Fibroblast of upper back skin (primary cell): ENCODE measurements around the gene TPCN1.

Experiments
- DNase-seq: peaks from one replicate; pipeline ENCODE4 v3.0.0-alpha.2; 2013

Gene TPCN1

DNA sequence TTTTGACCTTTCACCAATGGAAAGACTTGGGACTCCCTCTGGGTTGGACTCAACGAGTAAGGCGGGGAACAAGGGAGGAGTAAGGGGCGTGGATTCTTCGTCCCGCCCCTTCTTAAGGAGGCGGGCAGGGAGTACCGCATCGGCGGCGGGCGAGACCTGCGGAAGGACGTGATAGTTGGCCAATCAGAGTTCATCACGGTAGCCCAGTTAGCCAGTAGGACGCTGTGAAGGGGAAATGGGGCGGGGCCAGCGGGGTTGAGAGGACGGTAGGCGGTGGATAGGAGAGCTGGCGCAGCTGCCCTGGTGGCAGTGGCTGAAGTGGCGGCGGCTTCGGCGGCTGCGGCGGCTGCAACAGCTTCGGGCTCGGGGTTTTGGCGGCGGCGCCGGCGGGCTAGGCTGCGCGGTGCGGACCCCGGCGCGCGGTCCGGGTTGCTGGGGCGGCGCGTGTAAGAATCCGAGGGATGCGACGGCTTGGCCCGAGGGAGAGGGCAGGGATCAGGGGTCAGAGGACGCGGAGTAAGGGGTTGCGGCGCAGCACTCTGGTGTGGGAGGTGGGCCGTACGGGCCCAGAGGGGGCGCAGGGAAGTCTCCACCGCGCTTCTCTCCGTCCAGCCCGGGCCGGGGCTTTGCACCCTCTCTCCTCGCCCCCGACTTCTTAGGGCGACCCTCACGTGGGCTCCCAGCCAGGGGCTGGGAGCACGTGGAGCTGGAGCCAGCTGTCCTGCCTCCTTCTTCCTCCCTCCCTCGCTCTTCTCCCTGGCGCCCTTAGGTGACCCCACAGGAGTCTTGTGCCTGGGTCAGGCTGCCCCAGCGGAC lies at the start of gene TPCN1:
TPCN1 (plus strand) TSS at position 284 of the 816 bp plus-strand sequence. CDS start 5,389 bp downstream, outside the sequence.
- peak; percentile 100 for DNase-seq

DNA sequence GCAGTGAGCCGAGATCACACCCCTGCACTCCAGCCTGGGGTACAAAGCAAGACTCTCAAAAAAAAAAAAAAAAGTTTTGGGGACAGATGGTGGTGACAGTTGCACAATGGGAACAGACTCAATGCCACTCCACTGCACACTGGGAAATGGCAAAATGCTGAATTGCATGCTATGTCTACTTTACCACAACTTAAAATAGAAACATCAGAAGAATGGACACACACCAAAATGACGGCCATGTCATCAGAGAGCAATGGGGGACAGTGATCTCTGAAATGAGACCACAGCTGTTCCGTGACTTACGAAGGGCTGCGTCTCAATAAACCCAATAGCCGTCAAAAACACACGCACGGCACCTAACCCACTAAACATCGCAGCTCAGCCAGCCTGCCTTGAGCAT lies 49.7 kb upstream of the TPCN1 start:
- DNase-seq: no peak

DNA sequence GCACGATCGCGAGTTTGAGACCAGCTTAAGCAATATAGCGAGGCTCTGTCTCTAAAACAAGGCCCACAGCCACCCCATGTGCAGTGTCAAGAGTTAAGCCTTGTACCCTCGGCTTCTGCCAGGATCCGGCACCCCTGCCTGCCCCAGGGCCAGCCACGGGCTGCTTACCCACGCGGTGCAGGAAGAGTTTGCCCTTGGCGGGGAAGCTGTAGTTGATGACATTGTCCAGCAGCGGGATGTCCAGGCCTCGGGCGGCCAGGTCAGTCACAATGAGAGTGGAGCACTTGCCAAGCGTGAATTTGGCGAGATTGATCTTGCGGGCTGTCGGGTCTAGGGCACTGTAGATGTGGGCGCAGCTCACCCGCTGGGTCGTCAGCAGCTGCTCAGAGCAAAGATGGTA lies 49.1 kb upstream of the TPCN1 start:
- no peak for DNase-seq

DNA sequence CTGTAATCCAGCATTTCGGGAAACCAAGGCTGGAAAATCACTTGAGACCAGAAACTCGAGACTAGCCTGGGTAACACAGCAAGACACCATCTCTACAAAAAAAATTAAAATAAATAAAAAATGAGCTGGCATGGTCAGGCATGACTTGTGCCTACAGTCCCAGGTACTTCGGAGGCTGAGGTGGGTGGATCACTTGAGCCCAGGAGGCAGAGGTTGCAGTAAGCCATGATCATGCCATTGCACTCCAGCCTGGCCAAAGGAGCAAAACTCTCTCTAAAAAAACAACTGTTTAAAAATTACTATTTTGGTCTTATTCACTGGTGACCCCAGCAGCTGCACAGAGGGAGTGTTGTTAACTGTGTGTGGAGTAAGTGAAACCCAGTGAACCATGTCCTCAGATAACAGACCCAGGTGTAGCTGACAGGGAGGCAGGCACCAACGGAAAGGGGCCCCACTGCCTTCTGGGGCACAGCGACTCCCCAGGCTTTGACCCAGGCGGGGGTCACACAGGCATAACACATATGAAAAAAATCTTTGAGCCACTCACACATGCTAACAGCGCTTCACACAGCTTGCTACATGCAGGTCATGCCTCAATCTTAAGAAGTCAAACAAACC lies 48.1 kb upstream of the TPCN1 start:
- DNase-seq: no peak

DNA sequence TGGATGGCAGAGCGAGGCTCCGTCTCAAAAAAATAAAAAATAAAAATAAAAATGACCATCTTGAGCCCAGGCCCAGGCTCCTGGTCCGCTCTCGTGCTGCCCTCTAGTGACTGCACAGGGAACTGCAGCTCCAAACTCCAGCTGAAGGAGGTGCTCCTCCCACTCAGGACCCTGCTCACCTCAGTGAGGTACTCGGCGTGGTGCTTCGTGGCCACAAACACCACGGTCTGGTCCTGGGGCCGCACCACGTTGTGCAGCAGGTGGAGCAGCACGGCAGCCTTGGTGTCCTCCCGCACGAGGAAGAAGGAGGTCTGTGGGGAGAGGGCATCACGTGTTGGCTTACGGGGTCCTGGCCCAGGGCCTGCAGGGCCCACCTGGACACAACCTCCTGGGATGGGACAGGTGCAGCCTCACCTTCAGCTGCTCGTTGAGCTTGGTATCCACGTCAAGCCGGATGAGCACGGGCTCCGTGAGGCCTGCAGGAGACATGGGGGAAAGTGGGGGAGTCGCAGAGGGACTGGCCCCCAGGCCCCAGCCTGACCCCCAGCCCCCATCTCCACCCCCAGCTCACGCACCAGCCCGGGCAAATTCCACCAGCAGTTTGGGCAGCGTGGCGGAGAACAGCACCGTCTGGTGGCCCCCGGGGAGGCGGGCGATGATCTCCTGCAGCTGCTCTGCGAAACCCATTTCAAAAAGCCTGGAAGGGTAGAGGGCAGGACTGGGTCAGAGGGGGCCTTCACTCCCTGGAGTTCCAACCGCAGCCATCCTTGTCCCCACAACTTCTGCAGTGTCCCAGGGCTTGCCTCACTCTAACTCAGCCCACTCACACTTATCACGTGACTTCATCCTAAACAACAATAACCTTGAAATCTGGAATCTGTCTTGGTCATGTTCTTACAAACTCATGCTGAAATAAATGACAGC lies 46.5 kb upstream of the TPCN1 start:
- DNase-seq: peak; percentile 49

DNA sequence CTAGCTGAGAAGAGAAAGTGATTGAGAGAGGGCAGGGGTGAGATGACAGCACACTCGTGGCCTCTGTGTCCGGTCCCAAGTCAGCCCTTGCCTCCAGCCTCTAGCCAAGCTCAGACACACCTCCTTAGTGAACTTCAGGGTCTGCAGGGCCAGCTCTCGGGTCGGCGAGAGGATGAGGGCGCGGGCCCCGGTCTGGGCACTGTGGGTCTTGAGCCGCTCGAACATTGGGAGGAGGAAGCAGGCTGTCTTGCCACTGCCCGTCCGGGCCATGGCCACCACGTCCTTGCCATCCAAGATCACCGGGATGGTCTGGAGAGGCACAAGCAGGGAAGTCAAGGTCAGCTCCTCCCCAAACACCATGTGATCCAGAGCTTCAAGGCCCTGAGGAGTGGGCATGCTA lies 42.2 kb upstream of the TPCN1 start:
- no peak for DNase-seq

DNA sequence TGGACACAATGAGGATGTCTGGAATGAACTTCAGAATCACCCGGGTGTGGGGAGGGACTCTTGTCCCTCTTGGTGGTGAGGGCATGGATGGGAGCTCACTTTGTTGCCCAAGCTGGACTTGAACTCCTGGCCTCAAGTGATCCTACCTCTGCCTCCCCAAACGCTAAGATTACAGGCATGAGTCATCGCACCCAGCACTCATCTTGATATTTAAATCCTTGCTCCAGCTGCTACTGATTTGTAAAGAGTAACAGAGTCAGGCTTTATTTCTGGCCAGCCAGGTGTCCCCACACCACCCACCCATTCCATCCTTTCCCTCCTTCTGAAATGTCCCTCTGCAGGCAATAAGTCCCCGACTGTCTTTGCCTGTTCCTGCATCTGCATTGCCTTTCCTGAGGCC lies 40.9 kb upstream of the TPCN1 start:
- DNase-seq: no peak

DNA sequence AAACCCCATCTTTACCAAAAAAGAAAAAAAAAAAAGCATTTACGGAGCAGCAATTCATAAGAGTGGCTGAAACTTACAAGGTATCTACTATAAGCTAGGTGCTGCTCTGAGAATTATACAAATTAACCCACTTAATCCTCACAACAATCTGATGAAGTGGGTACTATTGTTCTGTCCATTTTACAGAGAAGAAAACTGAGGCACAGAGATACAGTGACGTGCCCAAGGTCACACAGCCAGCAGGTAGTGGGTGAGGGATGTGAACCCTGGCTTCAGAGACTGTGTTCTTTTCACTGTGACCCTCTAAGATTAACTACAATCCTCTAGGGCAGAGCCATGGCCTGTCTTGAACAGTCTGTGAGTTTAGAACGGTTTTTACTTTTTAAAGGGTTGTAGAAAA lies 39.3 kb upstream of the TPCN1 start:
- no peak for DNase-seq

DNA sequence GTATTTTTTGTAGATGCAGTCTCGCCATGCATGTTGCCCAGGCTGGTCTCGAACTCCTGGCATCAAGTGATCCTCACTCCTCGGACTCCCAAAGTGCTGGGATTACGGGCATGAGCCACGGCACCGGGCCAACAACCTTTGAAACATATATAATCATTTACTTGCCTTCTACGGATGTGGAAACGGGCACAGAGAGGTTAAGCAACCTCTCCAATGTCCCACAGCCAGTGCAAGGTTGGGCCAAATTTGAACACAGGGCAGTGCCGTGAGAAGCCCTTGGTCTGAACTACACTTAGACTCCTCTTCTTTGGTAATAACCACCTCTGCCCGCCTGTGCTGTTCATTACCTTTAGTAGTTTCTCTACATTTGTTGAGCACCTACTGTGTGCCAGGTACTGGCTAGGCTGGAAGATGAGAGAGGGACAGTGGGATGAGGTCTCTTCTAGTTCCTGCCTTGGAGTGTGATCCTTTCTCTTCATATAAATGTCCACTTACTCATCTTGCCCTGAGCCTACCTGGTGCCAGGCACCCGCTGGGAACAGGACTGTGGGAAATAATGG lies 38.2 kb upstream of the TPCN1 start:
- no peak for DNase-seq

DNA sequence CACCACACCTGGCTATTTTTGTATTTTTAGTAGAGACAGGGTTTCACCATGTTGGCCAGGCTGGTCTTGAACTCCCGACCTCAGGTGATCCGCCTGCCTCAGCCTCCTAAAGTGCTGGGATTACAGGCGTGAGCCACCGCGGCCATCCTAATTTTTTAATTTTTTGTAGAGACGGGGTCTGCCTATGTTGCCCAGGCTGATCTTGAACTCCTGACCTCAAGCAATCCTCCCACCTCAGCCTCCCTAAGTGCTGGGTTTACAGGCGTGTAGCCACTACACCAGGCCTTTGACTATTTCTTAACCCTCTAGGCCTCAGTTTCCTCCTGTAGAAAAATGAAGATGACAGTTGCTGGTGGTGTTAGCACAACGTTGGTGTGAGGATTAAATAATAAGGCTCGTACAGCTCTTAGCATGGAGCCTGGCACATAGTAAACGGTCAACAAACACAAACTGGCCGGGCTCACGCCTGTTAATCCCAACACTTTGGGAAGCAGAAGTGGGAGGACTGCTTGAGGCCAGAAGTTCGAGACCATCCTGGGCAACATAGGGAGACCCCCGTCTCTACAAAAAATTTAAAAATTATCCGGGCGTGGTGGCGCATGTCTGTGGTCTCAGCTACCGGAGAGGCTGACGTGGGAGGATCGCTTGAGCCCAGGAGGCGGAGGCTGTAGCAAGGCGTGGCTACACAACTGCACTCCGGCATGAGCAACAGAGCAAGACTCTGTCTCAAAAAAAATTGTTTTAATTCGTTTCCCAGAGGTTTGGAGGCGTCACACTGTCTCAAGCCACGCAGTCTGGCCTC lies 37.0 kb upstream of the TPCN1 start:
- no peak for DNase-seq

DNA sequence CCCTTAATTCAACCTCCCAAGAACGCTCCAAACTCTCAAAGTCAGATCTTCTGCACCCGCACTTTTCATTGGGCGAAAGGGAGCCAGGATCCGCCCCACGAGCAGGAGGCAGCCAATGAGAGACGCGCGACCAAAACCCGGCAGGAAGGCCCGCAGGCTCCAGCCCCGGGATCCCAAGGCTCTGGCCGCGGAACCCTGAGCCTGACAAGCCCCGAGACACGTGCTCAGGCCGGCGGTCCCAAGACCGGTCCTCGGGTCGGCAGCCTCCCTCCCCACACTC lies 36.4 kb upstream of the TPCN1 start:
- peak; percentile 90 for DNase-seq

DNA sequence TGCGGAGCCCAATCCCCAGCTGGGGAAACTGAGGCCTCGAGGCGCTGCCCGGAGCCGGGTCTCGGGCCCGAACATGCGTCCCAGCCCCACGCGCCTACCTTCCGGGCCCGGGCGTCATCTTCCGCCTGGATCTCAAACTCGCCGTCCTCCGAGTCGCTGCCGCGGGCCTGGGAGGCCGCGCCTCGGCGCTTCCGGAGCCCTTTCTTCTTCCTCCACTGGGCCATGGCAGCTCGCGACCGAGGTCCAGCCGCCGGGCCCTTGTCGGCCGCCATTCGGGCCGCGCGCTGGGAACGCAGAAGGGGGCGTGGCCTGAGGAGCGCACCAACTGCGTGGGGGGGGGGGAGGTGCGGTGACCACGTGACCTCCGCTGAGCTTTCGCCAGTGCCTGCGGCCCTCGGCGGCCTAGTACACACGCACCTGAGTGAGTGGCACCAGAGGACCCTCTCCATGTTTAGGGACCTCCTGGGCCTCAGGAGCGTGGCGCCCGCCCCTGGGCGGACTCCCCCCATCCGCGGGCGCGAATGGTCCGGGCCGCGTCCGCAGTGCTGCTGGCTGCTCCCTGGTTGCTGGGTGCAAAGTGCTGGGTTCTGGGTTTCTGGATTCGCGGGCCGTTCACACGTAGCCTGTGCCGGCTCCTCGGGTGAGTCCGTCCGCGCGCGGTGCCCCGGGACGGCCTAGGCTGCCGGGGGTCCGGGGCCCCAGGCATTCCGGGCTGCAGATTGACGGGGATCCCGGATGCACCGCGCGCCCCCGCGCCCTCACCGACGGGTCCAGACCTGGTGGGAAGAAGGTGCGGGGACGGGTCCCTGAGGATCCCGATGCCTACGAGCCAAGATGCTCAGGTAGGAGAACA lies 35.9 kb upstream of the TPCN1 start, which contains the start of the genes DDX54 and RITA1:
DDX54 (minus strand) TSS at position 299 of the 853 bp plus-strand sequence; CDS start at position 272, 27 bp downstream.
RITA1 (plus strand) TSS at position 542 of the 853 bp plus-strand sequence. CDS start 1,026 bp downstream, outside the sequence.
- DNase-seq: peak; percentile 63

DNA sequence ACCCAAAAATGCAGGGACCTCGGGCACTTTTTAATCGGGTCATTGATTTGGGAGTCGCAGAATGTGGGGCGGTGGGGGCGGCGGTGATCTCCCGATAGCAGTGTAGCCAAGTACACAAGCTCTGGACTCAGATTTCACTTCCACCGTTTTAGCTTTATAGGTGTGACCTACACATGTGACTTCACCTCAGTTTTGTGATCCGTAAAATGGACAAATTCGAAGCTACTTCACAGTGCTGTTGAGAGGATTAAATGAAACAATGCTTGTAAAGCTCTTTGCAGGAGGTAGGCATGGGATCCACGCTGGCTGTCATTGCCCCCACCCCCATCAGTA lies 35.3 kb upstream of the TPCN1 start:
- DNase-seq: peak; percentile 7

DNA sequence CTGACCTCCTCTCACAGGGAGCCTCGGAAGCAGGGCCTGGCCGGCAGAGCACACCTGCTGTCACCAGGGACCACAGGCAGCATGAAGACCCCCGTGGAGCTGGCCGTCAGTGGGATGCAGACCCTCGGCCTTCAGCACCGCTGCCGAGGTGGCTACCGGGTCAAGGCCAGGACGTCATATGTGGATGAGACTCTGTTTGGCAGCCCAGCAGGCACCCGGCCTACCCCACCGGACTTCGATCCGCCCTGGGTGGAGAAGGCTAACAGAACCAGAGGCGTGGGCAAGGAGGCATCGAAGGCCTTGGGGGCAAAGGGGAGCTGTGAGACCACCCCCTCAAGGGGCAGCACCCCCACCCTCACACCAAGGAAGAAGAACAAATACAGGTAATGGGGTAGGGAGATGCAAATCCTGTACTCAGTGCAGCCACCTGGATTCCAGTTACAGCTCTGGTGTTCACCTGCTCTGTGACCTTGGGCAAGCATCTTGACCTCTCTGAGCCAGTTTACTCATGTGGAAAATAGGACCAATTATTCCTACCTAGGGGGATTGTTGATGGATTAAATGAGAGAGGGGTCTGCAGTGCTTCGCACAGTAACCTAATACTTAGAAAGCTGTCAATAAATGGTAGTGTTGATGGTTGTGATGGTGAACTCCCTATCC lies 34.5 kb upstream of the TPCN1 start:
- DNase-seq: no peak

DNA sequence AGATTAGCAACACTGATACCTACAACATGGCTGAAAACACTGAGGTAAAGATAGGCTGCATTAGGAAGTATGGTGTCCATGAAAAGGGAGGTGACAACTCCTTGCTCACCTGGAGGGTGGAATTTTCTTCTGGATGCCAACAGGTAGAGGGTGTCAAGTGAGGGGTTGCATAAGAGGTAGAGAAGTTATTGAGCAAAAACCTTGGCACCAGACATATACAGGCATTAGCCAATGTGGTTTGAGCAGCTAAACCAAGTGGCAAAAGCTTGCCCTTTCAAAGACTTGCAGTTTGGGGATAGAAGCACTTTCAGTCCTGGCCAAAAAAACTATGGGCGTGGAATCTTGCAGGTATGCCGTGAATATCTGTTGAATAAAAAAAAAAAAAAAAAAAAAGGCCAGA lies 31.9 kb upstream of the TPCN1 start:
- no peak for DNase-seq

DNA sequence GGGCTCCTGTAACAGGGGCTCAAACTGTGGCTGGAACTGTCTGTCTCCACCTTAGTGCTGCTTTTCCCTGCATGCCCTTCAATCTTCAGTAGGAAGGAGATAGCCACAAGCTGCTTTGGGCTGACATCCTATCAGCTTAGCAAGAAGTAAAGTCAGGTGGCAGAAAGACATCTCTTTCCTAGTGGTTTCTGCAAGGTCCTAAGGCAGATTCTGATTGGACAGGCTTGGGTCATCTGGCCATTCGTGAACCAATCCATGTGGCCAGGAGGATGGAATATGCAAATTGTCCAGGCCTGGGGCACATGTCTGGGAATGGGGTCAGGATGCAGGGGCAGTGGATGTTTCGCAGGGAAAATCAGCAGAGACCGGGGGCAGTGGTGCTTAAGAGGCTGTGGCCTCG lies 30.5 kb upstream of the TPCN1 start:
- DNase-seq: peak; percentile 16

DNA sequence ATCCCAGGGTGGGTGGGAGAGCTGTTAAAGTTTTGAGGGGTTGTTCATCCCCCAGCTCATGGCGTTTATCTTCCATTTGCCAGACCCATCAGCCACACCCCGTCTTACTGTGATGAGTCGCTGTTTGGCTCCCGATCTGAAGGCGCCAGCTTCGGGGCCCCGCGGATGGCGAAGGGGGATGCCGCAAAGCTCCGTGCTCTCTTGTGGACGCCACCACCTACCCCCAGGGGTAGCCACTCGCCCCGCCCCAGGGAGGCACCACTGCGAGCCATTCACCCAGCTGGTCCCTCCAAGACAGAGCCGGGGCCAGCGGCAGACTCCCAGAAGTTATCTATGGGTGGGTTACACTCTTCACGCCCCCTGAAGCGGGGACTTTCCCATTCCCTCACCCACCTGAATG lies 30.0 kb upstream of the TPCN1 start:
- DNase-seq: no peak

DNA sequence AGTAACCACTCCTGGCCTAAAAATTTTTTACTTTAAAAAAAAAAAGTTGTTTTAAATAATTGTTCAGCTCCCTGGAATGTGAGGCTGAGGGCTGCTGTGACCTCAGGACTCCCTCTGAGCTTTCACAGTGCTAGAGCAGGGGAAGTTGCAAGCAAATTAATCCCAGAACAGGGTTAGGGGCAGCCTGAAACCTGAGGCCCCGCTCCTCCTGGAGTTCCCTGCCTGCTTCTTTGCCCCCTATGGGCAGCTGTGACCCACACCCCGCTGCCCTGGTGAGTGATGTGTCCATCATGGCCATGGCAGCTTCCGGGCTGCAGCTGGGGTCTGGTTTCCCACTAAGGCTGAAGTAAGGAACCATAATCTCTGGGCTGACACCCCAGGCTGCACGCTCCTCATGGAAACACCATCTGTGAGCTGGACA lies 26.3 kb upstream of the TPCN1 start:
- peak; percentile 88 for DNase-seq

DNA sequence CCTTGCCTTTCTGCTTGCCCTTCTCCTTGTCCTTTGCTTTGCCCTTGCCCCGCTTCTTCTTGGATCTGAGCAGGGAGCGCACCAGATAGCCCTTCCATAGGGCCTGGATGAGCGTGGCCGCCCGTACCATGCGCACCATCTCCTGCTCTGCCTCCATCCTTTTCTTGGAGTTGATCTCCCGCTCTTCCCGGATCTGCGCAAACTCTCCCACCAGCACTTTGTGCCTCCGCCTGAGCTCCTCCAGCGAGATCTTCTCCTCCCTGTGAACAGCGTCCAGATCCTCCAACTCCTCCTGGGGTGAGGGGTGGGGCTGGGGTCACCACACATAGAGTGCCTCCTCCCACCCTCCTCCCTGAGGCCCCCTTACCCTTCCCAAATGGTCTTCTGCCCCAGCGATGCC lies 25.7 kb upstream of the TPCN1 start:
- no peak for DNase-seq

DNA sequence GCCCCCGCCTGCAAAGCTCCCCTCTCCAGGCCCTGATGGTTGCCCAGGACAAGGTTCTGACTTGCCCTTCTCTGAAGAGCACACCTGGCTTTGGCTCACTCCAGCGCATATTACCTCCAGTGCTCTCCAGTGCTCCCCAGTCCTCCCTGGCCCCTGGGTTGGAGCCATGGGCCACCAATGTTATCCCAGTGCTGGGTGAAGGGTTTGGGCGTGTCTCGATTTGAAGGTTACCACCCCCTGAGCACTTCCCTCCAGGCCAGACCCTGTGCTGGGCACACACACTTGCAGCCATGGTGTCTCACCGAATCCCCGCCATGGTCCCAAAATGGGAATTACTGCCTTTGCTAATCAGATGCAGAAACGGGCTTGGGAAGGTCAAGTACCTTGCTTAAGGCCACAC lies 24.7 kb upstream of the TPCN1 start:
- no peak for DNase-seq

DNA sequence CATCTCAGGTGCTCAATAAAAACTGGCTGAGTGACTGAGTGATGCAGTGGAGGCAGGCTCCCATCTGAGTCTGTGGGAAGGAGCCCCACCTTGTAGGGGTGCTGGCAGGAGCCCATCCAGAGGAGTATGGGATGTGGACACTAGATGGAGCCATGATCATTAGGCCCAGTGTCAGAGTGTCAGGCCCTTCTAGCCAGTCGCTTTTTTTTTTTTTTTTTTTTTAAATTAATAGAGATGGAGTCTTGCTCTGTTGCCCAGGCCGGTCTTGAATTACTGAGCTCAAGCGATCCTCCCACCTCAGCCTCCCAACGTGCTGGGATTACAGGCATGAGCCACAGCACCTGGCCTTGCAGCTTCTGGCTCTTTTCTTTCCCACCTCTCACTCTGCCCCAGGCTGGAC lies 24.3 kb upstream of the TPCN1 start:
- DNase-seq: peak; percentile 81
